GM15510 (cell line): ENCODE results near the gene ERC2.

Experiments used
- POLR2A ChIP-seq: IDR thresholded peaks from 3 replicates; pipeline ENCODE4 v1.6.1; 2011; ENCODE audit warnings: borderline replicate concordance; ENCODE audit not compliant: insufficient read length; ENCODE audit errors: extremely low read depth

Gene ERC2

GRCh38 chr3:56185827-56186226 is 282.4 kb downstream of the ERC2 start:
- no peak for TF ChIP-seq POLR2A

- no peak for TF ChIP-seq POLR2A
Observed at GRCh38 chr3:56183529-56183928, 284.7 kb downstream of the ERC2 start.

- no peak for TF ChIP-seq POLR2A
Observed at GRCh38 chr3:56180433-56180832, 287.8 kb downstream of the ERC2 start.

- no peak for TF ChIP-seq POLR2A
Observed at GRCh38 chr3:56173601-56174000, 294.7 kb downstream of the ERC2 start.

GRCh38 chr3:56164436-56164835 is 303.8 kb downstream of the ERC2 start:
- TF ChIP-seq POLR2A: no peak

- no peak for TF ChIP-seq POLR2A
Observed at GRCh38 chr3:56157693-56158362, 310.4 kb downstream of the ERC2 start.

GRCh38 chr3:56154297-56154696 is 314.0 kb downstream of the ERC2 start:
- no peak for TF ChIP-seq POLR2A

GRCh38 chr3:56147354-56147753 is 320.9 kb downstream of the ERC2 start:
- TF ChIP-seq POLR2A: no peak

- TF ChIP-seq POLR2A: no peak
Observed at GRCh38 chr3:56145410-56145809, 322.9 kb downstream of the ERC2 start.

GRCh38 chr3:56144805-56145204 is 323.5 kb downstream of the ERC2 start:
- no peak for TF ChIP-seq POLR2A

- TF ChIP-seq POLR2A: no peak
Observed at GRCh38 chr3:56137415-56137814, 330.9 kb downstream of the ERC2 start.

GRCh38 chr3:56136514-56136913 is 331.8 kb downstream of the ERC2 start:
- no peak for TF ChIP-seq POLR2A

GRCh38 chr3:56135941-56136340 is 332.3 kb downstream of the ERC2 start:
- no peak for TF ChIP-seq POLR2A

GRCh38 chr3:56133423-56133822 is 334.8 kb downstream of the ERC2 start:
- TF ChIP-seq POLR2A: no peak

GRCh38 chr3:56132762-56133161 is 335.5 kb downstream of the ERC2 start:
- no peak for TF ChIP-seq POLR2A

- no peak for TF ChIP-seq POLR2A
Observed at GRCh38 chr3:56131974-56132590, 336.2 kb downstream of the ERC2 start.
